OCI-LY7 (cell line): Measurements from ENCODE around the gene PIGH.

Source experiments
- EZH2phosphoT487 ChIP-seq: fragments of 200-600 bp; sonication (generic); IDR thresholded peaks from 2 replicates; pipeline ENCODE4 v1.6.1; 2018; ENCODE audit warnings: low read depth, borderline replicate concordance, mild to moderate bottlenecking, mixed run types, antibody characterized with exemption, low read length, moderate library complexity, mixed read lengths
- TF ChIP-seq, protein P1 (sequence below): fragments of 200-600 bp; sonication (generic); conservative IDR thresholded peaks from 2 replicates; pipeline ENCODE4 v1.5.1; 2014; ENCODE audit warnings: mild to moderate bottlenecking, antibody characterized with exemption, low read length, moderate library complexity, mixed read lengths

DNA sequence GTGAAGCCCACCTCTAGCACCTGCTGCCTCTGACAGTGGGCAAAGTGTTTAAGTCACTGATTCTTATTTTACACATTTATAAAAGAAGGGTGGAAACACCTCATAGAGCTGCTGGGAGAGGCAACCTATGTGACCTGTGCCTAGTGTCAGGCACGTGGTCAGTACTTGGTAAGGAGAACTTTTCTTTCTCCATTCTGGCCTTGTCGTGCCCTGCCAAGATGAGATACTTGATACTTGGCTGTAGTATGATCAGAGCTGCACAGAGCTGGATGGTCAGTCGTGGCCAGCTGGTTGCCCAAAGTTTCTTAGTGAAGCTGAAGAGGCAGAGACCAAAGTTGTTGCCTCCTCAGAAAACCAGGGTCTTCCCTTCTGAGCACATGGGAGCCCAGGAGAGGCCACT lies 42.4 kb downstream of the PIGH start:
- TF ChIP-seq, protein P1, sequence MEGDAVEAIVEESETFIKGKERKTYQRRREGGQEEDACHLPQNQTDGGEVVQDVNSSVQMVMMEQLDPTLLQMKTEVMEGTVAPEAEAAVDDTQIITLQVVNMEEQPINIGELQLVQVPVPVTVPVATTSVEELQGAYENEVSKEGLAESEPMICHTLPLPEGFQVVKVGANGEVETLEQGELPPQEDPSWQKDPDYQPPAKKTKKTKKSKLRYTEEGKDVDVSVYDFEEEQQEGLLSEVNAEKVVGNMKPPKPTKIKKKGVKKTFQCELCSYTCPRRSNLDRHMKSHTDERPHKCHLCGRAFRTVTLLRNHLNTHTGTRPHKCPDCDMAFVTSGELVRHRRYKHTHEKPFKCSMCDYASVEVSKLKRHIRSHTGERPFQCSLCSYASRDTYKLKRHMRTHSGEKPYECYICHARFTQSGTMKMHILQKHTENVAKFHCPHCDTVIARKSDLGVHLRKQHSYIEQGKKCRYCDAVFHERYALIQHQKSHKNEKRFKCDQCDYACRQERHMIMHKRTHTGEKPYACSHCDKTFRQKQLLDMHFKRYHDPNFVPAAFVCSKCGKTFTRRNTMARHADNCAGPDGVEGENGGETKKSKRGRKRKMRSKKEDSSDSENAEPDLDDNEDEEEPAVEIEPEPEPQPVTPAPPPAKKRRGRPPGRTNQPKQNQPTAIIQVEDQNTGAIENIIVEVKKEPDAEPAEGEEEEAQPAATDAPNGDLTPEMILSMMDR, result no peak
- no peak for TF ChIP-seq EZH2phosphoT487
